GM12878 (cell line): Measurements from ENCODE around the gene ESPL1. TPM values are rescaled to one million over a fixed set of nuclear protein-coding genes. Genes with fewer than 3 reads are reported as not detected.
A peak's percentile ranks its signal among the peaks of the same experiment; 100 is the strongest.

Experiments used
- ATF3 ChIP-seq: IDR thresholded peaks from 2 replicates; pipeline ENCODE4 v1.6.1; 2011; ENCODE audit warnings: low read depth, mild to moderate bottlenecking, low read length, moderate library complexity, borderline replicate concordance; ENCODE audit errors: extremely low read depth
- CBX5 ChIP-seq: sonication (generic); IDR thresholded peaks from 2 replicates; pipeline ENCODE4 v1.6.1; 2016; ENCODE audit warnings: low read depth, moderate library complexity, mild to moderate bottlenecking, inconsistent platforms
- DPF2 ChIP-seq: fragments of 450-650 bp; IDR thresholded peaks from 2 replicates; pipeline ENCODE4 v1.6.1; 2017; ENCODE audit warnings: mild to moderate bottlenecking
- ETV6 ChIP-seq, 2 experiments: fragments of 450-650 bp in 1 of 2; IDR thresholded peaks in 1 of 2; conservative IDR thresholded peaks in 1 of 2; 2 replicates each; pipeline ENCODE4 v1.6.1; 2014; ENCODE audit warnings: antibody characterized with exemption in 1 of 2, borderline replicate concordance in 1 of 2, low read depth in 1 of 2, mild to moderate bottlenecking in 1 of 2, moderate library complexity in 1 of 2
- GATAD2B ChIP-seq: fragments of 450-650 bp; conservative IDR thresholded peaks from 2 replicates; pipeline ENCODE4 v1.6.1; 2017; ENCODE audit warnings: low read depth, mild to moderate bottlenecking, moderate library complexity
- IKZF1 ChIP-seq: fragments of 450-650 bp; conservative IDR thresholded peaks from 2 replicates; pipeline ENCODE4 v1.6.1; 2017; ENCODE audit warnings: antibody characterized with exemption, mild to moderate bottlenecking
- JUNB ChIP-seq: IDR thresholded peaks from 2 replicates; pipeline ENCODE4 v1.6.1; 2016; ENCODE audit warnings: antibody characterized with exemption, mild to moderate bottlenecking
- KDM1A ChIP-seq: fragments of 200-600 bp; sonication (generic); IDR thresholded peaks from 2 replicates; pipeline ENCODE4 v1.6.1; 2016; ENCODE audit warnings: borderline replicate concordance
- MLLT1 ChIP-seq: fragments of 450-650 bp; IDR thresholded peaks from 2 replicates; pipeline ENCODE4 v1.6.1; 2016; ENCODE audit warnings: mild to moderate bottlenecking
- NFYB ChIP-seq: IDR thresholded peaks from 2 replicates; pipeline ENCODE4 v1.6.1; 2011; ENCODE audit warnings: low read depth, mild to moderate bottlenecking, low read length, improper control_type of control experiment, moderate library complexity; ENCODE audit not compliant: insufficient read depth
- NR2C1 ChIP-seq: fragments of 450-650 bp; IDR thresholded peaks from 2 replicates; pipeline ENCODE4 v1.6.1; 2017; ENCODE audit warnings: antibody characterized with exemption, mild to moderate bottlenecking, moderate library complexity
- PAX8 ChIP-seq: fragments of 450-650 bp; IDR thresholded peaks from 2 replicates; pipeline ENCODE4 v1.6.1; 2017; ENCODE audit warnings: mild to moderate bottlenecking, moderate library complexity
- POU2F2 ChIP-seq: IDR thresholded peaks from 3 replicates; pipeline ENCODE4 v1.6.1; 2011; ENCODE audit warnings: low read depth, mild to moderate bottlenecking, low read length, borderline replicate concordance
- RCOR1 ChIP-seq: conservative IDR thresholded peaks from 2 replicates; pipeline ENCODE4 v1.6.1; 2012; ENCODE audit warnings: low read depth, low read length, improper control_type of control experiment
- RUNX3 ChIP-seq: IDR thresholded peaks from 2 replicates; pipeline ENCODE4 v1.6.1; 2012; ENCODE audit warnings: low read length, inconsistent platforms
- SIN3A ChIP-seq: IDR thresholded peaks from 2 replicates; pipeline ENCODE4 v1.6.1; 2012; ENCODE audit warnings: low read depth, low read length, improper control_type of control experiment
- SMARCA5 ChIP-seq: fragments of 450-650 bp; IDR thresholded peaks from 2 replicates; pipeline ENCODE4 v1.6.1; 2017; ENCODE audit warnings: mild to moderate bottlenecking
- SPI1 ChIP-seq: IDR thresholded peaks from 2 replicates; pipeline ENCODE4 v1.6.1; 2011; ENCODE audit warnings: low read depth, mild to moderate bottlenecking, low read length, moderate library complexity, borderline replicate concordance; ENCODE audit not compliant: insufficient read depth
- SREBF2 ChIP-seq: IDR thresholded peaks from 2 replicates; pipeline ENCODE4 v1.6.1; 2012; ENCODE audit warnings: mild to moderate bottlenecking, low read length
- TAF1 ChIP-seq: IDR thresholded peaks from 2 replicates; pipeline ENCODE4 v1.6.1; 2011; ENCODE audit warnings: mild to moderate bottlenecking, low read depth, low read length, borderline replicate concordance
- TCF3 ChIP-seq: IDR thresholded peaks from 2 replicates; pipeline ENCODE4 v1.6.1; 2012; ENCODE audit warnings: low read depth, mild to moderate bottlenecking, low read length, borderline replicate concordance; ENCODE audit not compliant: insufficient read depth
- YY1 ChIP-seq: IDR thresholded peaks from 2 replicates; pipeline ENCODE4 v1.6.1; 2011; ENCODE audit warnings: low read depth, mild to moderate bottlenecking, low read length
- polyA plus RNA-seq, 11 experiments: library from polyadenylated mRNA; depleted of rRNA in 4 of 11; unstranded in 6 of 11; stranded (reverse) in 5 of 11; fragments of >200 nt; fragmentation: Nextera tagmentation in 4 of 11; fragmentation: Illumina TruSeq in 1 of 11; extraction: Ambion mirVana in 4 of 11; extraction: Trizol in 1 of 11; gene quantifications; 1 replicate in 1 of 11; 2 replicates in 10 of 11; pipeline versions ENCODE4 v1.2.1 to v1.2.3, GENCODE V29; 2011 to 2016; ENCODE audit warnings: inconsistent platforms in 2 of 11, missing spikeins in 2 of 11, low read depth in 1 of 11
- total RNA-seq, 4 experiments: library from RNA; depleted of rRNA in 3 of 4; stranded (reverse); fragments of >200 nt in 3 of 4; fragmentation: Illumina TruSeq in 1 of 4; extraction: Trizol in 1 of 4; gene quantifications; 2 replicates each; pipeline versions ENCODE4 v1.2.1 to v1.2.3, GENCODE V29; 2013 to 2021
- TF ChIP-seq, protein P1 (sequence below): IDR thresholded peaks from 2 replicates; pipeline ENCODE4 v1.6.1; 2011; ENCODE audit warnings: borderline replicate concordance, low read depth, mild to moderate bottlenecking, moderate library complexity, mixed read lengths, low read length; ENCODE audit not compliant: insufficient read depth; ENCODE audit errors: extremely low read length
- TF ChIP-seq, protein P2 (sequence below): IDR thresholded peaks from 2 replicates; pipeline ENCODE4 v1.6.1; 2011; ENCODE audit warnings: low read depth, low read length, improper control_type of control experiment, borderline replicate concordance
- TF ChIP-seq, protein P3 (sequence below): IDR thresholded peaks from 2 replicates; pipeline ENCODE4 v1.6.1; 2012; ENCODE audit warnings: low read depth, low read length, improper control_type of control experiment

The ESPL1 gene
- total and polyA plus RNA-seq, 10 of the 15 experiments (the other 5 are each of a cell fraction or from before 2014, with no cell fraction given), result 2.1 to 61.9 (median 21.2) TPM

DNA sequence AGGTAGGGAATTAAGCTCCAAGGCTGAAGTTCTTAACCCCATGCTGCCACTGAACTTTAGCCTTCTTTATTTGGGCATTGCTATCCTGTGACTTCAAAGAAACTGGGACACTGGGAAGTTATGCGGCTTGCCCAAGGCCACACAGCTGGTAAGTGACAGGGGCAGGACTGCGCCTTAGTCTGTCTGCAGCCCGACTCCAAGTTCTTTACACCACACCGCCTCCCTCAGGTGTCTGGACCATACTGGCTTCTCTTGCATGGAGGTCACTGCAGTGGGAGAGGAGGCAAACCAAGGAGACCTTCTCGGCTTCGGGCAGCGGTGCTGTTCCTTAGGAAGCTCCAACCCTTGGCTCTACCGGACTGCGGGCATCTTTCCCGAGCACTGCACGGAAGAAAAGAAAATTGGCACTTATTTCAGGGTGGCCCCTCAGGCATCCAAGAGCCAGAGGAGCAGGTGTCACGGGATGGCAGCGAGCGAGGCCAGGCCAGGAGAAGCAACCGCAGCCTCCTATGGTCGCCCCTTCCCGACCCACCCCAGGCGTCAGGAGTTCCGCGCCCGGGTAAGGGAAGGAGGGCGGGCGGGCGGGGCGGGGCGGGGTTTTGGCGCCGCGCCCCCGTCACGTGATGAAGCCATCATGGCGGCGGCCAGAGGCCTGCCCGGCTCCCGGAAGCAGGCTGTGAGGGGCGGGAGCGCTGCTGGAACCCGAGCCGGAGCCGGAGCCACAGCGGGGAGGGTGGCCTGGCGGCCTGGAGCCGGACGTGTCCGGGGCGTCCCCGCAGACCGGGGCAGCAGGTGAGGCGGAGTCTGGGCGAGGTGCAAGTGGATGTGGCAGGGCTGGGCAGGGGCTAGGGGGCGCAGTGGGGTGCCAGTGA lies 16.4 kb upstream of the ESPL1 start (continued):
- 0 out of 2 replicates have a peak, but pooled peaks have one; percentile 33 for TF ChIP-seq DPF2
- TF ChIP-seq JUNB, result no peak
- no peak for TF ChIP-seq SREBF2
- peak; percentile 10; the same call in 1 of the 2 replicates for TF ChIP-seq NR2C1
- no peak for TF ChIP-seq SPI1
- TF ChIP-seq ETV6 (conservative IDR thresholded peaks at IDR 0.05 in 1 of 2, IDR thresholded peaks at IDR 0.05 in 1 of 2; ENCODE audit: borderline replicate concordance in 1 of 2, low read depth in 1 of 2), result no peak
- no peak for TF ChIP-seq KDM1A
- peak; percentile 61 for TF ChIP-seq IKZF1
- TF ChIP-seq ATF3, result peak; percentile 24; the same call in 1 of the 2 replicates
- TF ChIP-seq, protein P1, sequence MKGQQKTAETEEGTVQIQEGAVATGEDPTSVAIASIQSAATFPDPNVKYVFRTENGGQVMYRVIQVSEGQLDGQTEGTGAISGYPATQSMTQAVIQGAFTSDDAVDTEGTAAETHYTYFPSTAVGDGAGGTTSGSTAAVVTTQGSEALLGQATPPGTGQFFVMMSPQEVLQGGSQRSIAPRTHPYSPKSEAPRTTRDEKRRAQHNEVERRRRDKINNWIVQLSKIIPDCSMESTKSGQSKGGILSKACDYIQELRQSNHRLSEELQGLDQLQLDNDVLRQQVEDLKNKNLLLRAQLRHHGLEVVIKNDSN, result peak; percentile 88
- TF ChIP-seq POU2F2, result 0 out of 3 replicates have a peak, but pooled peaks have one; percentile 37
- TF ChIP-seq TCF3, result 0 out of 2 replicates have a peak, but pooled peaks have one; percentile 13
- peak; percentile 58; the same call in 1 of the 2 replicates for TF ChIP-seq TAF1
- TF ChIP-seq SIN3A, result peak; percentile 77; the same call in 1 of the 2 replicates
- peak; percentile 25 for TF ChIP-seq RUNX3
- TF ChIP-seq SMARCA5, result peak; percentile 92
- peak; percentile 67; the same call in 1 of the 2 replicates for TF ChIP-seq GATAD2B
- TF ChIP-seq RCOR1, result no peak
- TF ChIP-seq, protein P2, sequence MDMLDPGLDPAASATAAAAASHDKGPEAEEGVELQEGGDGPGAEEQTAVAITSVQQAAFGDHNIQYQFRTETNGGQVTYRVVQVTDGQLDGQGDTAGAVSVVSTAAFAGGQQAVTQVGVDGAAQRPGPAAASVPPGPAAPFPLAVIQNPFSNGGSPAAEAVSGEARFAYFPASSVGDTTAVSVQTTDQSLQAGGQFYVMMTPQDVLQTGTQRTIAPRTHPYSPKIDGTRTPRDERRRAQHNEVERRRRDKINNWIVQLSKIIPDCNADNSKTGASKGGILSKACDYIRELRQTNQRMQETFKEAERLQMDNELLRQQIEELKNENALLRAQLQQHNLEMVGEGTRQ, result peak; percentile 66
- TF ChIP-seq MLLT1, result peak; percentile 21; the same call in 1 of the 2 replicates
- TF ChIP-seq, protein P3, sequence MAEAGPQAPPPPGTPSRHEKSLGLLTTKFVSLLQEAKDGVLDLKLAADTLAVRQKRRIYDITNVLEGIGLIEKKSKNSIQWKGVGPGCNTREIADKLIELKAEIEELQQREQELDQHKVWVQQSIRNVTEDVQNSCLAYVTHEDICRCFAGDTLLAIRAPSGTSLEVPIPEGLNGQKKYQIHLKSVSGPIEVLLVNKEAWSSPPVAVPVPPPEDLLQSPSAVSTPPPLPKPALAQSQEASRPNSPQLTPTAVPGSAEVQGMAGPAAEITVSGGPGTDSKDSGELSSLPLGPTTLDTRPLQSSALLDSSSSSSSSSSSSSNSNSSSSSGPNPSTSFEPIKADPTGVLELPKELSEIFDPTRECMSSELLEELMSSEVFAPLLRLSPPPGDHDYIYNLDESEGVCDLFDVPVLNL, result 0 out of 2 replicates have a peak, but pooled peaks have one; percentile 26
- TF ChIP-seq NFYB, result no peak
- no peak for TF ChIP-seq CBX5
- TF ChIP-seq YY1, result peak; percentile 96
- no peak for TF ChIP-seq PAX8
